Neural cell (in vitro differentiated cells): ENCODE measurements around the gene MAEA.

ENCODE experiments used
- EZH2 ChIP-seq: fragments of 200-600, 300-800 bp; shearing (Covaris generic), sonication (generic); IDR thresholded peaks from 2 replicates; pipeline ENCODE4 v1.6.1; 2014; ENCODE audit warnings: antibody characterized with exemption, low read length, borderline replicate concordance, mild to moderate bottlenecking; ENCODE audit not compliant: insufficient read depth, poor library complexity, severe bottlenecking
- MXI1 ChIP-seq: fragments of 450-650 bp; conservative IDR thresholded peaks from 2 replicates; pipeline ENCODE4 v1.6.1; 2014; ENCODE audit warnings: antibody characterized with exemption, mild to moderate bottlenecking; ENCODE audit not compliant: poor library complexity, severe bottlenecking
- RAD21 ChIP-seq: fragments of 450-650 bp; conservative IDR thresholded peaks from 2 replicates; pipeline ENCODE4 v1.6.1; 2014; ENCODE audit warnings: antibody characterized with exemption, mild to moderate bottlenecking, moderate library complexity
- TAF1 ChIP-seq: IDR thresholded peaks from 2 replicates; pipeline ENCODE4 v1.6.1; 2012; ENCODE audit warnings: low read depth
- TF ChIP-seq, protein P1 (sequence below): fragments of 450-650 bp; IDR thresholded peaks from 2 replicates; pipeline ENCODE4 v1.5.1; 2014; ENCODE audit warnings: antibody characterized with exemption, mild to moderate bottlenecking, moderate library complexity; ENCODE audit not compliant: poor library complexity, severe bottlenecking

DNA sequence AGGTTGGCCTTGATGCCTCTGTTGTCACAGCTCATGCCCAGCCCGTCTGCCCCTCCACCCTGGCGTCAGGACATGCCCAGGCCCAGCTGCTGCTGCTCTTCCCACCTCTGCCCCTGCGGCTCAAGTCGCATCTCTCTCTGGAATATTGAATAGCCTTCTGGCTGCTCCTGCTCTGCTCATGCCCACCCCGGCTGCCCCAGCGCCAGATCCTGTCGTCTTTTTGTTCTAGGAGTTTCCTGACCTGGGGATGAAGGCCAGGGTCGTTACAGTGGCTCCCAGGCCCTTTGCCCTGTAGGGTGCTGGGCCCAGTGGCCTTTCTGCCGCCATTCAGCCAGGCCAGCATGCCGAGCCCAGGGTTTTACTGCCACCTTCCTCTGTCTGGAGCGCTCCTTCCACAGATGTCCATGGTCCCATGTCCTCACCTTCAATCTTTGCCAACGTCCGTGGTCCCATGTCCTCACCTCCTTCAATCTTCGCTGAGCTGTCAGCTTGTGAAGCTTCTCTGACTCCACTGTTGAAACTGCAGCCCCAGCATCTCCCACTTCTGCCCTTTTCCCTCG is 9.7 kb downstream of the MAEA start:
- TF ChIP-seq MXI1 (no peak), TAF1 (no peak), EZH2 (no peak), RAD21 (no peak)
- TF ChIP-seq, protein P1, sequence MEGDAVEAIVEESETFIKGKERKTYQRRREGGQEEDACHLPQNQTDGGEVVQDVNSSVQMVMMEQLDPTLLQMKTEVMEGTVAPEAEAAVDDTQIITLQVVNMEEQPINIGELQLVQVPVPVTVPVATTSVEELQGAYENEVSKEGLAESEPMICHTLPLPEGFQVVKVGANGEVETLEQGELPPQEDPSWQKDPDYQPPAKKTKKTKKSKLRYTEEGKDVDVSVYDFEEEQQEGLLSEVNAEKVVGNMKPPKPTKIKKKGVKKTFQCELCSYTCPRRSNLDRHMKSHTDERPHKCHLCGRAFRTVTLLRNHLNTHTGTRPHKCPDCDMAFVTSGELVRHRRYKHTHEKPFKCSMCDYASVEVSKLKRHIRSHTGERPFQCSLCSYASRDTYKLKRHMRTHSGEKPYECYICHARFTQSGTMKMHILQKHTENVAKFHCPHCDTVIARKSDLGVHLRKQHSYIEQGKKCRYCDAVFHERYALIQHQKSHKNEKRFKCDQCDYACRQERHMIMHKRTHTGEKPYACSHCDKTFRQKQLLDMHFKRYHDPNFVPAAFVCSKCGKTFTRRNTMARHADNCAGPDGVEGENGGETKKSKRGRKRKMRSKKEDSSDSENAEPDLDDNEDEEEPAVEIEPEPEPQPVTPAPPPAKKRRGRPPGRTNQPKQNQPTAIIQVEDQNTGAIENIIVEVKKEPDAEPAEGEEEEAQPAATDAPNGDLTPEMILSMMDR, result no peak
